ENCODE data around the gene DNASE1L3.

DNASE1L3 gene

GRCh38 chr3:58180099-58180880 lies 30.5 kb downstream of the DNASE1L3 start:
- no peak for TF ChIP-seq CTCF (IDR thresholded peaks at IDR 0.05; ENCODE audit: insufficient read depth, low read length, missing control alignments)
- ChIA-PET CTCF (interaction anchor here (7.8 to 25.5 kb wide), 3 partner anchors 9 to 120 kb away, joined by 116 to 1062 read pairs (median 143); partner anchors contain the start of genes HTD2 and RPP14), POLR2A (no interaction called here)

GRCh38 chr3:58179235-58180098 lies 31.3 kb downstream of the DNASE1L3 start:
- no peak overlapping the region for H3K4me3 ChIP-seq (ENCODE audit: low read depth, low read length)
- CTCF ChIA-PET: interaction anchor here (1.2 to 25.5 kb wide), 9 partner anchors 9 to 142 kb away, joined by 3 to 1062 read pairs (median 7); partner anchors contain the start of genes ABHD6, HTD2 and RPP14
- no peak for TF ChIP-seq CTCF (IDR thresholded peaks at IDR 0.05; ENCODE audit: insufficient read depth, low read length, missing control alignments)
- no peak for DNase-seq (ENCODE audit: low read depth, low spot score)
- POLR2A ChIA-PET: no interaction called here

More at GRCh38 chr3:58180099-58180880, 30.5 kb downstream of the DNASE1L3 start:
- H3K4me3 ChIP-seq (ENCODE audit: low read depth, low read length): no peak overlapping the region
- DNase-seq (ENCODE audit: low read depth, low spot score): no peak

GRCh38 chr3:58178528-58179234 lies 32.1 kb downstream of the DNASE1L3 start:
- no peak for DNase-seq (ENCODE audit: low read depth, low spot score)
- H3K4me3 ChIP-seq (ENCODE audit: low read depth, low read length): no peak overlapping the region
- CTCF ChIA-PET: interaction anchor here (0.6 to 25.5 kb wide), 33 partner anchors 10 to 317 kb away, joined by 3 to 1062 read pairs (median 5); partner anchors contain the start of genes ABHD6, HTD2 and RPP14
- TF ChIP-seq CTCF (IDR thresholded peaks at IDR 0.05; ENCODE audit: insufficient read depth, low read length, missing control alignments): no peak
- POLR2A ChIA-PET: no interaction called here

- TF ChIP-seq CTCF (IDR thresholded peaks at IDR 0.05; ENCODE audit: insufficient read depth, low read length, missing control alignments): peak; percentile 96
- DNase-seq (ENCODE audit: low read depth, low spot score): no peak
- H3K4me3 ChIP-seq (ENCODE audit: low read depth, low read length): peak overlapping the region; percentile 52
- ChIA-PET CTCF (interaction anchor here (0.6 to 25.5 kb wide), 60 partner anchors 11 to 329 kb away, joined by 3 to 1062 read pairs (median 4); partner anchors contain the start of genes ABHD6, FLNB, HTD2 and RPP14), POLR2A (interaction anchor here (0.8 to 0.9 kb wide), 2 partner anchors 8 to 128 kb away, joined by 4 to 5 read pairs; partner anchors contain the start of genes HTD2 and RPP14)
These were observed 32.8 kb downstream of the DNASE1L3 start for GRCh38 chr3:58177747-58178527.

GRCh38 chr3:58176827-58177489 lies 33.8 kb downstream of the DNASE1L3 start:
- H3K4me3 ChIP-seq (ENCODE audit: low read depth, low read length): no peak overlapping the region
- CTCF ChIA-PET: interaction anchor here (0.6 to 25.5 kb wide), 50 partner anchors 10 to 1656 kb away, joined by 3 to 1062 read pairs (median 4); partner anchors contain the start of genes FLNB, HTD2 and RPP14
- TF ChIP-seq CTCF (IDR thresholded peaks at IDR 0.05; ENCODE audit: insufficient read depth, low read length, missing control alignments): no peak
- DNase-seq (ENCODE audit: low read depth, low spot score): no peak
- POLR2A ChIA-PET: interaction anchor here (0.8 to 0.9 kb wide), 2 partner anchors 9 to 129 kb away, joined by 4 to 5 read pairs; partner anchors contain the start of genes HTD2 and RPP14

All from AG04449 (cell line).